ENCODE results near the gene FNIP1. TPM values are rescaled to one million over a fixed set of nuclear protein-coding genes. Genes with fewer than 3 reads are reported as not detected.
A peak's percentile ranks its signal among the peaks of the same experiment; 100 is the strongest.

The FNIP1 gene
- total and polyA plus RNA-seq, 2 of the 8 experiments (the other 6 are each of a cell fraction or from before 2014, with no cell fraction given), result 3.5 to 17.3 TPM

GRCh38 chr5:131796793-131797693, at the start of gene FNIP1 (continued):
- TF ChIP-seq ATF3 (IDR thresholded peaks at IDR 0.05; ENCODE audit: insufficient read depth, low read depth, low read length), result peak; percentile 90
- TF ChIP-seq POLR2A (IDR thresholded peaks at IDR 0.05; ENCODE audit: control extremely low read depth in 1 of 2, low read depth in 2 of 2, low read length in 2 of 2), result peak; percentile 72 to 78
- peak; percentile 58; the same call in 1 of the 2 replicates for TF ChIP-seq KDM1A (IDR thresholded peaks at IDR 0.05; ENCODE audit: borderline replicate concordance, low read length)
- peak; percentile 71 for TF ChIP-seq TBP (IDR thresholded peaks at IDR 0.05; ENCODE audit: low read depth, low read length)
- TF ChIP-seq SIN3A (conservative IDR thresholded peaks at IDR 0.05 in 1 of 2, IDR thresholded peaks at IDR 0.05 in 1 of 2; ENCODE audit: low read depth in 1 of 2, low read length in 2 of 2), result peak; percentile 18 to 34; a peak in 1 of 4 replicates
- no peak for TF ChIP-seq ATF2 (IDR thresholded peaks at IDR 0.05; ENCODE audit: low read length)
- TF ChIP-seq SP2 (IDR thresholded peaks at IDR 0.05; ENCODE audit: low read length), result no peak
